ENCODE measurements around the gene PELI3.
A peak's percentile ranks its signal among the peaks of the same experiment; 100 is the strongest.

PELI3 gene

DNA sequence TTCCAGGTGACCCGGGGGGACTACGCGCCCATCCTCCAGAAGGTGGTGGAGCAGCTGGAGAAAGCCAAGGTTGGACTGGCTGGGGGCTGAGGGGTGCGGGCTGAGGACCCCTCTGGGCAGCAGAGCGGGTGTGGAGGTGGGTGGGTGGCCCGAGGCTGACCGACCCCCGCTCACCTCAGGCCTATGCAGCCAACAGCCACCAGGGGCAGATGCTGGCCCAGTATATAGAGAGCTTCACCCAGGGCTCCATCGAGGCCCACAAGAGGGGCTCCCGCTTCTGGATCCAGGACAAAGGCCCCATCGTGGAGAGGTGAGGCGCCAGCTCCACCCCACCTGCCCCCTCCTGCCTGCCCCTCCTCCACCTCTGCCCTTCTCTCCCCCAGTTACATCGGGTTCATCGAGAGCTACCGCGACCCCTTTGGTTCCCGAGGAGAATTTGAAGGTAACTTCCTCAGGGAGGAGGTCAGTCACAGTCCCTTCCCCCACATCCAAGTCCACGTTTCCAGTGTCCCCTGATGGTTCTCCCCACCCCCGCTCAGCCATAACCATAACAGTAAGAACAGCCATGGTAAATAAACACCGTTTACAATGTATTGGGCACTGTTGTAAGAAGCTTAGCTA, 24.7 kb downstream of the PELI3 start:
- no peak for DNase-seq
- H3K36me3 ChIP-seq (replicated peaks) = peaks cover 39% of the 10 kb centered on the region
- in situ Hi-C loops (cut with HindIII; ENCODE audit: low pct_ligation_motif_present, low sequenced_read_pairs) = no loop called here
- no peaks in the 10 kb centered on the region for H3K27me3 ChIP-seq (replicated peaks)
- peak; percentile 69 for TF ChIP-seq CTCF (IDR thresholded peaks at IDR 0.05; ENCODE audit: low read depth, low read length, missing control alignments)
- H3K4me3 ChIP-seq (ENCODE audit: low read depth, low read length) = no peak overlapping the region
- no peak overlapping the region for H3K27ac ChIP-seq

DNA sequence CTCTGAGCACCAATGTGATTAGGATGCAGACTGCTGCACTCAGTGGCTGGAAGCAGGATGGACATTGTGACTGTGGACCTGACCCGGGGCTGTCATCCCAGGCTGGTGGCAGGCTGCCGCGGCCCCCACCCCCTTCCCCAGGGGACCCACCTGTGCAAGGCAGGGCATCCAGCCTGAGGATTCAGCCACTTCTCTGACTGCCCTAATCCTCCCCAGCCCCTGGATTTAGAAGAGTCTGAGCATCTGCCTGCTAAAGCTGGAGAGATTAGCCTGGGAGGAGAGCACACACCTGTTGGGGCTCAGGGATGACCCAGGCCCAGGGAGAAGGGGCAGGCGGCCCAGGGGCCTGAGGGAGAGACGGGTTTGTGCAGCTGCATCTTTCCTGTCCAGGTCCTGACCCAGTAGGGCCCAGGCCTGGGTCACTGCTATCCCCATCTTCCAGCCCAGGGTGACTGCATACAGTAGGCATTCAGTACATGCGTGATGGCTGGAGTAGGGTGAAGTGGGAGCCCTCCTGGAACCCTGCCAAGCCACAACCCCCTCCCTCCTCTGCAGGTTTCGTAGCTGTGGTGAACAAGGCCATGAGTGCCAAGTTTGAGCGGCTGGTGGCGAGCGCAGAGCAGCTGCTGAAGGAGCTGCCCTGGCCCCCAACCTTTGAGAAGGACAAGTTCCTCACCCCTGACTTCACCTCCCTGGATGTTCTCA, 25.6 kb downstream of the PELI3 start:
- Histone ChIP-seq H3K36me3 (replicated peaks) (peaks cover 34% of the 10 kb centered on the region), H3K27ac (no peak overlapping the region), H3K27me3 (replicated peaks) (no peaks in the 10 kb centered on the region), H3K4me3 (ENCODE audit: low read depth, low read length) (no peak overlapping the region)
- in situ Hi-C loops (cut with HindIII; ENCODE audit: low pct_ligation_motif_present, low sequenced_read_pairs) = no loop called here
- no peak for DNase-seq
- no peak for TF ChIP-seq CTCF (IDR thresholded peaks at IDR 0.05; ENCODE audit: low read depth, low read length, missing control alignments)

GRCh38 chr11:66493130-66493529, 26.4 kb downstream of the PELI3 start:
- peaks cover 30% of the 10 kb centered on the region for H3K36me3 ChIP-seq (replicated peaks)
- no peak overlapping the region for H3K27ac ChIP-seq
- H3K27me3 ChIP-seq (replicated peaks) = no peaks in the 10 kb centered on the region
- no peak for TF ChIP-seq CTCF (IDR thresholded peaks at IDR 0.05; ENCODE audit: low read depth, low read length, missing control alignments)
- H3K4me3 ChIP-seq (ENCODE audit: low read depth, low read length) = no peak overlapping the region
- no peak for DNase-seq
- in situ Hi-C loops (cut with HindIII; ENCODE audit: low pct_ligation_motif_present, low sequenced_read_pairs) = no loop called here

DNA sequence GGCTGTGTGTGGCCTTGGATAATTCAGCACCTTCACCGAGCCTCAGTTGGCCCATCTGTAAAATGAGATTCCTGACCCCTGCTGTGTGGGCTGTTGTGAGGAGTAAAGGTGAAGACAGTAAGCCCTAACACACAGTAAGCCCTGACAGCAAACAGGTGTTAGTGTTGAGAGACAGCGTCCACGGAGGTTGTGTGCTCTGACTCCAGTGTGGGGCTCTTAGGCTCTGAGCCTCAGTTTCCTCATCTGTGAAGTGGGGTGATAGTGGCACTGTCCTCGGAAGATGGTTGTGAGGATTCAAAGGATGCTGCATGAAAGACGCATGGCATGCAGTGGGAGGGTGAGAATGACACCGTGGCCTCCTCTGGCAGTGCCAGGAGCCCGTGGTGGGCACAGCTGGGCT, 27.8 kb downstream of the PELI3 start:
- H3K36me3 ChIP-seq (replicated peaks) = peaks cover 34% of the 10 kb centered on the region
- no peak overlapping the region for H3K27ac ChIP-seq
- TF ChIP-seq CTCF (IDR thresholded peaks at IDR 0.05; ENCODE audit: low read depth, low read length, missing control alignments) = no peak
- in situ Hi-C loops (cut with HindIII; ENCODE audit: low pct_ligation_motif_present, low sequenced_read_pairs) = no loop called here
- no peaks in the 10 kb centered on the region for H3K27me3 ChIP-seq (replicated peaks)
- no peak for DNase-seq
- H3K4me3 ChIP-seq (ENCODE audit: low read depth, low read length) = no peak overlapping the region

DNA sequence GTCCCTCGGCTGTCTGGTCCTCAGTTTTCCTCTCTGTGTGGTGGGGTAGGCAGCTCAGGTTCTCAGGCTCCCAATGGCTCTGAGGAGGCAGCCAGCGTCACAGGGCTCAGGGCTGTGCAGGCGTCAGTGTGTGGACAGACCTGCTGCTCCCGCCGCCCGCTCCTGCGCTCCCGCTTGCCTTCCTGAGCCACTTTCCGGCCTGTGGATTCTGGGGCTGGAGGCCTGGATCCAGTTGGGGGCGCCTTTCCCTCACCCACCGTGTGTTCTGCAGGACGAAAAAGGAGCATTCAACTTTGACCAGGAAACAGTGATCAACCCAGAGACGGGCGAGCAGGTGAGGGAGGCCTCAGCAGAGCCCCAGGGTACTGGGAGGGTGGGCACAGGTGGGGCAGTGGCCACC, 28.2 kb downstream of the PELI3 start:
- Histone ChIP-seq H3K36me3 (replicated peaks) (peaks cover 34% of the 10 kb centered on the region), H3K27me3 (replicated peaks) (no peaks in the 10 kb centered on the region), H3K27ac (no peak overlapping the region), H3K4me3 (ENCODE audit: low read depth, low read length) (no peak overlapping the region)
- in situ Hi-C loops (cut with HindIII; ENCODE audit: low pct_ligation_motif_present, low sequenced_read_pairs) = no loop called here
- DNase-seq = no peak
- no peak for TF ChIP-seq CTCF (IDR thresholded peaks at IDR 0.05; ENCODE audit: low read depth, low read length, missing control alignments)

Data from brain microvascular endothelial cell (primary cell).